GM10266 (cell line): ENCODE data around the gene MCFD2.
"Not testable (repeated sequence)": the region's sequence is repeated elsewhere in the genome, so short reads cannot be mapped to it uniquely, and the experiment has no call there.

Experiments
- DNase-seq: peaks from one replicate; pipeline ENCODE4 v3.0.0; 2012; ENCODE audit errors: extremely low spot score
- CTCF ChIP-seq: IDR thresholded peaks from 2 replicates; pipeline ENCODE4 v1.5.1; 2012; ENCODE audit warnings: mild to moderate bottlenecking, low read depth; ENCODE audit not compliant: control insufficient read depth, insufficient read depth; ENCODE audit errors: missing control alignments

Gene MCFD2

GRCh38 chr2:46914578-46915230 lies 902 bp downstream of the MCFD2 start:
- DNase-seq = no peak
- no peak for TF ChIP-seq CTCF

GRCh38 chr2:46913471-46914381 lies 1.9 kb downstream of the MCFD2 start:
- no peak for DNase-seq
- TF ChIP-seq CTCF = peak; percentile 17

- peak; percentile 72 for DNase-seq
- no peak for TF ChIP-seq CTCF
These were observed 5.7 kb downstream of the MCFD2 start for GRCh38 chr2:46909771-46910419.

GRCh38 chr2:46909150-46909549 lies 6.5 kb downstream of the MCFD2 start:
- DNase-seq = no peak
- no peak for TF ChIP-seq CTCF

GRCh38 chr2:46904908-46905678 lies 10.5 kb downstream of the MCFD2 start:
- DNase-seq = not testable (repeated sequence)

GRCh38 chr2:46902980-46903379 lies 12.6 kb downstream of the MCFD2 start:
- not testable (repeated sequence) for DNase-seq

GRCh38 chr2:46902465-46902864 lies 13.1 kb downstream of the MCFD2 start:
- TF ChIP-seq CTCF = no peak
- no peak for DNase-seq
